K562 (cell line): ENCODE results near the gene FOXD3. TPM values are rescaled to one million over a fixed set of nuclear protein-coding genes. Genes with fewer than 3 reads are reported as not detected.
A peak's percentile ranks its signal among the peaks of the same experiment; 100 is the strongest.

ENCODE experiments used
- BCL6 ChIP-seq: fragments of 250-450 bp; sonication (Bioruptor Pico); IDR thresholded peaks from 2 replicates; pipeline ENCODE4 v1.4.0; 2020
- CHCHD3 ChIP-seq: fragments of 250-450 bp; sonication (Bioruptor Pico); IDR thresholded peaks from 2 replicates; pipeline ENCODE4 v2.1.2; 2022; ENCODE audit warnings: mild to moderate bottlenecking
- DACH1 ChIP-seq: fragments of 450-650 bp; IDR thresholded peaks from 2 replicates; pipeline ENCODE4 v1.6.1; 2018; ENCODE audit not compliant: partially characterized antibody
- DMBX1 ChIP-seq: fragments of 250-450 bp; sonication (Bioruptor Pico); IDR thresholded peaks from 2 replicates; pipeline ENCODE4 v1.8.0; 2022; ENCODE audit warnings: inconsistent platforms, mild to moderate bottlenecking, moderate library complexity, borderline replicate concordance
- FOXK1 ChIP-seq: sonication (generic); formaldehyde crosslinking; IDR thresholded peaks from 2 replicates; pipeline ENCODE4 v1.8.0; 2022; ENCODE audit warnings: missing genetic modification reagents, mild to moderate bottlenecking, borderline replicate concordance
- GABPB1 ChIP-seq: sonication (generic); formaldehyde crosslinking; IDR thresholded peaks from 2 replicates; pipeline ENCODE4 v1.8.0; 2022; ENCODE audit warnings: mild to moderate bottlenecking, missing genetic modification reagents
- KAT2B ChIP-seq: IDR thresholded peaks from one replicate; pipeline ENCODE4 v1.6.1; 2012; ENCODE audit warnings: low read depth, mild to moderate bottlenecking, control low read depth, inconsistent platforms, low read length, moderate library complexity
- NRF1 ChIP-seq, 2 experiments: fragments of 450-650 bp; IDR thresholded peaks in 1 of 2; conservative IDR thresholded peaks in 1 of 2; 2 replicates each; pipeline ENCODE4 v1.6.1; 2014; ENCODE audit warnings: mild to moderate bottlenecking in 2 of 2
- PCBP2 ChIP-seq: fragments of 200-400 bp; formaldehyde crosslinking; IDR thresholded peaks from 2 replicates; pipeline ENCODE4 v1.6.1; 2018; ENCODE audit warnings: low read length, low read depth, mild to moderate bottlenecking, moderate library complexity; ENCODE audit not compliant: poor library complexity, severe bottlenecking
- RBM25 ChIP-seq: fragments of 200-400 bp; formaldehyde crosslinking; IDR thresholded peaks from 2 replicates; pipeline ENCODE4 v1.6.1; 2018; ENCODE audit warnings: low read length, low read depth, moderate library complexity; ENCODE audit not compliant: severe bottlenecking
- SIRT6 ChIP-seq: IDR thresholded peaks from one replicate; pipeline ENCODE4 v1.6.1; 2012; ENCODE audit warnings: low read depth, mild to moderate bottlenecking, control low read depth, inconsistent platforms, low read length, moderate library complexity
- TEAD2 ChIP-seq: fragments of 450-650 bp; IDR thresholded peaks from 2 replicates; pipeline ENCODE4 v1.6.1; 2016; ENCODE audit warnings: missing genetic modification characterization, control low read depth, missing compliant biosample characterization
- ZNF274 ChIP-seq: IDR thresholded peaks from 2 replicates; pipeline ENCODE4 v1.6.1; 2011; ENCODE audit warnings: low read depth, mild to moderate bottlenecking, low read length, moderate library complexity, borderline replicate concordance
- polyA plus RNA-seq, 8 experiments: library from polyadenylated mRNA; depleted of rRNA in 4 of 8; stranded (reverse) in 5 of 8; unstranded in 3 of 8; fragments of >200 nt; fragmentation: Nextera tagmentation in 2 of 8; fragmentation: Illumina TruSeq in 1 of 8; extraction: Ambion mirVana in 2 of 8; extraction: Trizol in 1 of 8; gene quantifications; 2 replicates each; pipeline versions ENCODE4 v1.2.1 to v1.2.3, GENCODE V29; 2011 to 2014; ENCODE audit warnings: inconsistent platforms in 1 of 8, missing spikeins in 1 of 8
- total RNA-seq, 7 experiments: library from RNA; depleted of rRNA in 6 of 7; stranded (reverse); fragments of >200 nt in 6 of 7; fragmentation: Illumina TruSeq in 2 of 7; extraction: Trizol in 2 of 7; gene quantifications; 2 replicates each; pipeline versions ENCODE4 v1.2.1 to v1.2.3, GENCODE V29; 2011 to 2021; ENCODE audit warnings: low replicate concordance in 1 of 7
- TF ChIP-seq, protein P1 (sequence below), 2 experiments: fragments of 250-450 bp in 1 of 2; fragments of 450-650 bp in 1 of 2; sonication (Bioruptor Pico) in 1 of 2; IDR thresholded peaks; 2 replicates each; pipeline versions ENCODE4 v1.6.1 to v1.8.0; 2016 to 2021; ENCODE audit warnings: mild to moderate bottlenecking in 2 of 2, moderate library complexity in 2 of 2, missing compliant biosample characterization in 1 of 2, missing genetic modification characterization in 1 of 2
- TF ChIP-seq, protein P2 (sequence below): sonication (generic); formaldehyde crosslinking; IDR thresholded peaks from 2 replicates; pipeline ENCODE4 v1.5.0; 2020; ENCODE audit warnings: missing genetic modification reagents
- TF ChIP-seq, protein P3 (sequence below): fragments of 450-650 bp; formaldehyde crosslinking; IDR thresholded peaks from 2 replicates; pipeline ENCODE4 v1.4.0; 2022; ENCODE audit warnings: mild to moderate bottlenecking, moderate library complexity
- TF ChIP-seq, protein P4 (sequence below): sonication (generic); formaldehyde crosslinking; IDR thresholded peaks from 2 replicates; pipeline ENCODE4 v1.9.0; 2022; ENCODE audit warnings: mild to moderate bottlenecking, missing genetic modification reagents
- TF ChIP-seq, protein P5 (sequence below): IDR thresholded peaks from 2 replicates; pipeline ENCODE4 v1.6.1; 2011; ENCODE audit warnings: borderline replicate concordance, low read depth, mild to moderate bottlenecking, moderate library complexity, low read length; ENCODE audit not compliant: insufficient read depth, poor library complexity, severe bottlenecking

The FOXD3 gene
- total and polyA plus RNA-seq, 9 of the 15 experiments (the other 6 are each of a cell fraction or from before 2014, with no cell fraction given), result 0.06 to 0.45 (median 0.10) TPM; not detected in 2

DNA sequence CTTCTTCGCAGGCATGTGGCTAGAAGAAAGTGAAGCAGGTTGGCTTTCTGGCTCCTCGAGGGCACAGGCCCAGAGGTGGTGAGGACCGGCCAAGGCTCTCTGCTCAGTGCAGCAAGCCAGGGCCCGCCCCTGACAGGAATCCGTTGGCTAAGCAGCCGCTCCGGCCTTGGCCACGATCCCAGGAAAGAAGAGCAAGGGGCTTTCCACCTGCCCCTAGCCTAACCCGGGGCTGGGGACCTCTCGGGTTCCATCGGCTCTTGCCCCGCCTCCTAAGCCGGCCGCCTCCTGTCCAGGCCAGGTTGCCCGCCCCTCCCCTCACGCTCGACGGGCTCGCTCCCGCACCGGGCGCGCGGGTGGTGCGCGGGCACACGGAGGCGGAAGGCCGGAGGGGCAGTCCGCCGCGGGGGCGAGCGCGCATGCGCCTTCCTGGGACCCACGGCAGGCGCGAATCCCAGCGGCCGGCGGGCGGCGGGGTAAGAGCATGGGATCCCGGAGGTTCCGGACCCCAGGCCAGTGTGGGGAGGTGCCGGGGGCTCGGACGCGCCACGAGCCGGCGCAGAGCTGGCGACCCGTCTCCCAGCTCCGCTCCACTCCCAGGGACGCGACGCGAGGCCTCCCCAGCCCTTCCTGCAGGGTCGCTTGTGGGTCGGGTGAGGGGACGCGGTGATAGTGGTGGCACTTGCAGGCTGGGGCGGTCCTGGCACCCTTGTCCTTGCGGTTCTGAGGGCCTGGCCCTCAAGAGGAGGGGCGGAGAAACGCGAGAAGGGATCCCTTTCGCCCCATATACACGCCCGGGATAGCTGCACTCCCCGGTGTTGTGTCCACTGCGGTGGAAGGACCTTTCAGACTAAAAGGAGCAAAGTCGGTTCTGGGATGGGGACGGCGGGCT is 45.1 kb downstream of the FOXD3 start, which contains the start of gene ALG6 (continued):
- TF ChIP-seq, protein P1, sequence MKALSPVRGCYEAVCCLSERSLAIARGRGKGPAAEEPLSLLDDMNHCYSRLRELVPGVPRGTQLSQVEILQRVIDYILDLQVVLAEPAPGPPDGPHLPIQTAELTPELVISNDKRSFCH (CRISPR knock-in tag; IDR thresholded peaks at IDR 0.05), result no peak
- TF ChIP-seq, protein P1 (tag; IDR thresholded peaks at IDR 0.05), result peak; percentile 49; the same call in 1 of the 2 replicates
- TF ChIP-seq, protein P2, sequence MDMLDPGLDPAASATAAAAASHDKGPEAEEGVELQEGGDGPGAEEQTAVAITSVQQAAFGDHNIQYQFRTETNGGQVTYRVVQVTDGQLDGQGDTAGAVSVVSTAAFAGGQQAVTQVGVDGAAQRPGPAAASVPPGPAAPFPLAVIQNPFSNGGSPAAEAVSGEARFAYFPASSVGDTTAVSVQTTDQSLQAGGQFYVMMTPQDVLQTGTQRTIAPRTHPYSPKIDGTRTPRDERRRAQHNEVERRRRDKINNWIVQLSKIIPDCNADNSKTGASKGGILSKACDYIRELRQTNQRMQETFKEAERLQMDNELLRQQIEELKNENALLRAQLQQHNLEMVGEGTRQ, result no peak
- no peak for TF ChIP-seq DACH1
- no peak for TF ChIP-seq CHCHD3 (CRISPR knock-in tag)
- no peak for TF ChIP-seq BCL6 (CRISPR knock-in tag)
- TF ChIP-seq, protein P3, sequence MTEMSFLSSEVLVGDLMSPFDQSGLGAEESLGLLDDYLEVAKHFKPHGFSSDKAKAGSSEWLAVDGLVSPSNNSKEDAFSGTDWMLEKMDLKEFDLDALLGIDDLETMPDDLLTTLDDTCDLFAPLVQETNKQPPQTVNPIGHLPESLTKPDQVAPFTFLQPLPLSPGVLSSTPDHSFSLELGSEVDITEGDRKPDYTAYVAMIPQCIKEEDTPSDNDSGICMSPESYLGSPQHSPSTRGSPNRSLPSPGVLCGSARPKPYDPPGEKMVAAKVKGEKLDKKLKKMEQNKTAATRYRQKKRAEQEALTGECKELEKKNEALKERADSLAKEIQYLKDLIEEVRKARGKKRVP (CRISPR knock-in tag), result no peak
- TF ChIP-seq KAT2B, result no peak
- TF ChIP-seq RBM25, result no peak
- TF ChIP-seq ZNF274, result no peak
- peak; percentile 83; the same call in 1 of the 2 replicates for TF ChIP-seq DMBX1 (CRISPR knock-in tag)
- TF ChIP-seq NRF1 (conservative IDR thresholded peaks at IDR 0.05 in 1 of 2, IDR thresholded peaks at IDR 0.05 in 1 of 2), result peak; percentile 90 to 92
- no peak for TF ChIP-seq PCBP2
- no peak for TF ChIP-seq SIRT6
- TF ChIP-seq TEAD2, result no peak
- TF ChIP-seq GABPB1, result peak; percentile 23; the same call in 1 of the 2 replicates
- TF ChIP-seq, protein P4, sequence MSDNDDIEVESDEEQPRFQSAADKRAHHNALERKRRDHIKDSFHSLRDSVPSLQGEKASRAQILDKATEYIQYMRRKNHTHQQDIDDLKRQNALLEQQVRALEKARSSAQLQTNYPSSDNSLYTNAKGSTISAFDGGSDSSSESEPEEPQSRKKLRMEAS (CRISPR knock-in tag), result peak; percentile 81
- TF ChIP-seq, protein P5, sequence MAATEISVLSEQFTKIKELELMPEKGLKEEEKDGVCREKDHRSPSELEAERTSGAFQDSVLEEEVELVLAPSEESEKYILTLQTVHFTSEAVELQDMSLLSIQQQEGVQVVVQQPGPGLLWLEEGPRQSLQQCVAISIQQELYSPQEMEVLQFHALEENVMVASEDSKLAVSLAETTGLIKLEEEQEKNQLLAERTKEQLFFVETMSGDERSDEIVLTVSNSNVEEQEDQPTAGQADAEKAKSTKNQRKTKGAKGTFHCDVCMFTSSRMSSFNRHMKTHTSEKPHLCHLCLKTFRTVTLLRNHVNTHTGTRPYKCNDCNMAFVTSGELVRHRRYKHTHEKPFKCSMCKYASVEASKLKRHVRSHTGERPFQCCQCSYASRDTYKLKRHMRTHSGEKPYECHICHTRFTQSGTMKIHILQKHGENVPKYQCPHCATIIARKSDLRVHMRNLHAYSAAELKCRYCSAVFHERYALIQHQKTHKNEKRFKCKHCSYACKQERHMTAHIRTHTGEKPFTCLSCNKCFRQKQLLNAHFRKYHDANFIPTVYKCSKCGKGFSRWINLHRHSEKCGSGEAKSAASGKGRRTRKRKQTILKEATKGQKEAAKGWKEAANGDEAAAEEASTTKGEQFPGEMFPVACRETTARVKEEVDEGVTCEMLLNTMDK, result no peak
- TF ChIP-seq FOXK1 (CRISPR knock-in tag), result 0 out of 2 replicates have a peak, but pooled peaks have one; percentile 24
